T47D (cell line): ENCODE results near the gene OPRM1.
"Not testable (repeated sequence)": the region's sequence is repeated elsewhere in the genome, so short reads cannot be mapped to it uniquely, and the experiment has no call there.

Experiments used
- DNase-seq, 2 experiments: peaks; one replicate each; pipeline versions ENCODE4 v3.0.0 to v3.0.0-alpha.2; 2011 to 2012; ENCODE audit warnings: low read depth in 1 of 2, low spot score in 1 of 2
- JUND ChIP-seq: IDR thresholded peaks from 2 replicates; pipeline ENCODE4 v1.6.1; 2012; ENCODE audit warnings: low read depth
- in situ Hi-C: cut with HindIII; loops from 2 replicates; pipeline ENCODE4 v1.10.0; 2016; ENCODE audit warnings: low sequenced_read_pairs, low pct_unique_long_range_greater_than_20kb

Gene OPRM1

GRCh38 chr6:154056536-154056935 lies 17.5 kb downstream of the OPRM1 start:
- in situ Hi-C loops: no loop called here
- no peak for TF ChIP-seq JUND
- no peak for DNase-seq

GRCh38 chr6:154057098-154057497 lies 18.1 kb downstream of the OPRM1 start:
- no peak for TF ChIP-seq JUND
- in situ Hi-C loops: no loop called here

GRCh38 chr6:154058963-154059680 lies 20.1 kb downstream of the OPRM1 start:
- DNase-seq: no peak
- in situ Hi-C loops: no loop called here
- TF ChIP-seq JUND: no peak

More at GRCh38 chr6:154057098-154057497, 18.1 kb downstream of the OPRM1 start:
- no peak for DNase-seq

- TF ChIP-seq JUND: no peak
- DNase-seq: no peak
- in situ Hi-C loops: no loop called here
Measured at GRCh38 chr6:154060076-154060475, 21.0 kb downstream of the OPRM1 start.

GRCh38 chr6:154070041-154070440 lies 31.0 kb downstream of the OPRM1 start:
- TF ChIP-seq JUND: no peak
- DNase-seq: no peak
- in situ Hi-C loops: no loop called here

GRCh38 chr6:154070657-154071056 lies 31.6 kb downstream of the OPRM1 start:
- no peak for DNase-seq

GRCh38 chr6:154071236-154071635 lies 32.2 kb downstream of the OPRM1 start:
- TF ChIP-seq JUND: no peak
- no peak for DNase-seq
- in situ Hi-C loops: no loop called here

More at GRCh38 chr6:154070657-154071056, 31.6 kb downstream of the OPRM1 start:
- TF ChIP-seq JUND: no peak
- in situ Hi-C loops: no loop called here

- DNase-seq: no peak
- TF ChIP-seq JUND: no peak
- in situ Hi-C loops: no loop called here
Measured at GRCh38 chr6:154071711-154072110, 32.7 kb downstream of the OPRM1 start.

GRCh38 chr6:154078596-154078995 lies 39.6 kb downstream of the OPRM1 start:
- DNase-seq, in situ Hi-C loops: not testable (repeated sequence)

GRCh38 chr6:154080461-154081189 lies 41.6 kb downstream of the OPRM1 start:
- no peak for TF ChIP-seq JUND
- in situ Hi-C loops: no loop called here
- no peak for DNase-seq

- TF ChIP-seq JUND: no peak
- in situ Hi-C loops: no loop called here
- DNase-seq: no peak
Measured at GRCh38 chr6:154086510-154086909, 47.5 kb downstream of the OPRM1 start.

- in situ Hi-C loops: no loop called here
- no peak for DNase-seq
- TF ChIP-seq JUND: no peak
Measured at GRCh38 chr6:154092326-154092962, 53.4 kb downstream of the OPRM1 start.
